PC-9 (cell line): ENCODE results near the gene GRM8. TPM values are rescaled to one million over a fixed set of nuclear protein-coding genes. Genes with fewer than 3 reads are reported as not detected.

Source experiments
- BruUV-seq: library from RNA; stranded (reverse); fragments of 400-500 nt; replicated peaks from 2 replicates; lab custom pipeline; 2021; lab: Mats Ljungman, UMichigan
- CTCF ChIA-PET: fragments of 300-600 bp; sonication (Branson Sonifier 250); formaldehyde crosslinking; loops from one replicate; lab custom pipeline; 2022; ENCODE audit warnings: antibody characterized with exemption; lab: Charles Lee
- POLR2A ChIA-PET: fragments of 300-600 bp; sonication (Branson Sonifier 250); formaldehyde crosslinking; loops from one replicate; lab custom pipeline; 2022; ENCODE audit warnings: antibody characterized with exemption; ENCODE audit not compliant: unreplicated experiment; lab: Charles Lee
- DNase-seq, 2 experiments: peaks; one replicate each; pipeline versions ENCODE4 v3.0.0 to v3.0.0-alpha.2; 2015 to 2022; ENCODE audit warnings: mixed read lengths in 1 of 2
- H2AFZ ChIP-seq: fragments of 200-600 bp; sonication (generic); 2 replicates; pipeline ENCODE4 v1.8.1; 2017; ENCODE audit warnings: antibody characterized with exemption
- H3F3A ChIP-seq: fragments of 200-600 bp; sonication (generic); 2 replicates; pipeline ENCODE4 v1.8.1; 2017; ENCODE audit warnings: antibody characterized with exemption, mild to moderate bottlenecking, low read depth; ENCODE audit not compliant: insufficient read depth
- H3K27ac ChIP-seq: fragments of 200-600 bp; sonication (generic); 2 replicates; pipeline ENCODE4 v1.6.1; 2016; ENCODE audit warnings: mixed run types
- H3K27me3 ChIP-seq: fragments of 200-600 bp; sonication (generic); 2 replicates; pipeline ENCODE4 v1.6.1; 2016; ENCODE audit warnings: low read depth, mixed run types; ENCODE audit not compliant: insufficient read depth
- H3K36me3 ChIP-seq: fragments of 200-600 bp; sonication (generic); 2 replicates; pipeline ENCODE4 v1.6.1; 2016; ENCODE audit warnings: low read depth, mixed run types
- H3K4me1 ChIP-seq: fragments of 200-600 bp; sonication (generic); replicated peaks from 2 replicates; pipeline ENCODE4 v1.6.1; 2016; ENCODE audit warnings: mixed run types; ENCODE audit not compliant: insufficient read depth
- H3K4me2 ChIP-seq: fragments of 200-600 bp; sonication (generic); 2 replicates; pipeline ENCODE4 v1.6.1; 2017; ENCODE audit warnings: mixed run types
- H3K4me3 ChIP-seq: fragments of 200-600 bp; sonication (generic); 2 replicates; pipeline ENCODE4 v1.6.1; 2016; ENCODE audit warnings: mixed run types
- H3K79me2 ChIP-seq: fragments of 200-600 bp; sonication (generic); 2 replicates; pipeline ENCODE4 v1.6.1; 2017; ENCODE audit warnings: low read depth, mixed run types
- H3K9me2 ChIP-seq: fragments of 200-600 bp; sonication (generic); 2 replicates; pipeline ENCODE4 v1.8.1; 2017; ENCODE audit warnings: mild to moderate bottlenecking; ENCODE audit not compliant: insufficient read depth
- H3K9me3 ChIP-seq: fragments of 200-600 bp; sonication (generic); 2 replicates; pipeline ENCODE4 v1.8.1; 2016; ENCODE audit warnings: low read depth; ENCODE audit not compliant: insufficient read depth
- H4K20me1 ChIP-seq: fragments of 200-600 bp; sonication (generic); 2 replicates; pipeline ENCODE4 v1.8.1; 2017; ENCODE audit not compliant: insufficient read depth
- CTCF ChIP-seq: fragments of 200-600 bp; sonication (generic); conservative IDR thresholded peaks from 2 replicates; pipeline ENCODE4 v1.6.1; 2017; ENCODE audit warnings: mixed run types, antibody characterized with exemption, mild to moderate bottlenecking, moderate library complexity
- EZH2 ChIP-seq: fragments of 200-600 bp; sonication (generic); IDR thresholded peaks from 2 replicates; pipeline ENCODE4 v1.8.0; 2017; ENCODE audit warnings: antibody characterized with exemption, low read depth
- intact Hi-C: fragments of 100-400 bp; cut with micrococcal nuclease; formaldehyde crosslinking; loops from one replicate; pipeline ENCODE4 v1.10.0; 2022; ENCODE audit not compliant: unreplicated experiment
- total RNA-seq: library from RNA; stranded (reverse); gene quantifications from 2 replicates; pipeline ENCODE4 v1.2.3, GENCODE V29; 2021

The GRM8 gene
- total RNA-seq, 1 experiment from 2014 or later = not detected

- no TSS peak for BruUV-seq
- no peaks in the 10 kb centered on the region for H3F3A ChIP-seq
- no peaks in the 10 kb centered on the region for H3K9me2 ChIP-seq
- POLR2A ChIA-PET = no interaction called here
- no peaks in the 10 kb centered on the region for H3K36me3 ChIP-seq
- no peak for DNase-seq
- H3K27me3 ChIP-seq = no peaks in the 10 kb centered on the region
- H3K79me2 ChIP-seq = no peaks in the 10 kb centered on the region
- no peaks in the 10 kb centered on the region for H4K20me1 ChIP-seq
- no peaks in the 10 kb centered on the region for H3K4me1 ChIP-seq
- CTCF ChIA-PET = no interaction called here
- H2AFZ ChIP-seq = no peak overlapping the region
- no peak overlapping the region for H3K4me3 ChIP-seq
- H3K27ac ChIP-seq = no peak overlapping the region
- intact Hi-C loops = no loop called here
- no peaks in the 10 kb centered on the region for H3K9me3 ChIP-seq
- TF ChIP-seq CTCF = no peak
- TF ChIP-seq EZH2 = no peak
- no peak overlapping the region for H3K4me2 ChIP-seq
Observed at GRCh38 chr7:126533715-126534114, 719.0 kb downstream of the GRM8 start.

DNA sequence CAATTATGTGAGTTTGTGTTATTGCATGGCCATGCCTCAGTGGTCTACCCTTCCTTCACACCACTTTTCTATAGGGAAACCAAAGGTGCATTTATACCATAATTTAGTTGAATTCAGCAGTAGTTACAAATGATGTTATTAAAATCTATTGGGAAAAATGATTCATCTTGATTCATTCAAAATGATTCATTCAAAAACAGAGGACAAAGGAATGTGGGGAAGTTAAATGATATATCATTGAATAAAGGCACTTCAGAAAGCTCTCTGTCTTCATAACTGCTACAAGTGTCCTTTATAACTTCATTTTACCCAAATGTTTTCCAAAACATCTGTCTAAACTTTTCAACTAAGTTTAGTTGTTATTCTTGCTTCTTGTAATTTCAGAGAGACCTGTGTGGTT, 722.9 kb downstream of the GRM8 start:
- TF ChIP-seq CTCF (no peak), EZH2 (no peak)
- ChIA-PET POLR2A (no interaction called here), CTCF (no interaction called here)
- no peak overlapping the region for H3K27ac ChIP-seq
- H3K36me3 ChIP-seq = no peaks in the 10 kb centered on the region
- no peaks in the 10 kb centered on the region for H4K20me1 ChIP-seq
- H3K9me3 ChIP-seq = no peaks in the 10 kb centered on the region
- H3K9me2 ChIP-seq = peaks cover under 1% of the 10 kb centered on the region; the same call in 1 of the 2 replicates
- no peak for DNase-seq
- H3K4me1 ChIP-seq = no peaks in the 10 kb centered on the region
- no peak overlapping the region for H3K4me2 ChIP-seq
- H3K27me3 ChIP-seq = no peaks in the 10 kb centered on the region
- H3K4me3 ChIP-seq = no peak overlapping the region
- no peak overlapping the region for H2AFZ ChIP-seq
- intact Hi-C loops = no loop called here
- H3F3A ChIP-seq = no peaks in the 10 kb centered on the region
- no TSS peak for BruUV-seq
- H3K79me2 ChIP-seq = no peaks in the 10 kb centered on the region

GRCh38 chr7:126529254-126529653, 723.5 kb downstream of the GRM8 start:
- Histone ChIP-seq H3K4me2 (no peak overlapping the region), H2AFZ (no peak overlapping the region), H3K9me3 (no peaks in the 10 kb centered on the region), H3K4me1 (no peaks in the 10 kb centered on the region), H4K20me1 (no peaks in the 10 kb centered on the region), H3K4me3 (no peak overlapping the region), H3F3A (no peaks in the 10 kb centered on the region), H3K9me2 (peaks cover 3% of the 10 kb centered on the region; the same call in 1 of the 2 replicates), H3K27ac (no peak overlapping the region), H3K27me3 (no peaks in the 10 kb centered on the region), H3K79me2 (no peaks in the 10 kb centered on the region), H3K36me3 (no peaks in the 10 kb centered on the region)
- ChIA-PET CTCF (no interaction called here), POLR2A (no interaction called here)
- BruUV-seq = no TSS peak
- intact Hi-C loops = no loop called here
- TF ChIP-seq EZH2 = no peak
- TF ChIP-seq CTCF = no peak
- no peak for DNase-seq
